ENCODE measurements around the gene RARG.

Gene RARG

DNA sequence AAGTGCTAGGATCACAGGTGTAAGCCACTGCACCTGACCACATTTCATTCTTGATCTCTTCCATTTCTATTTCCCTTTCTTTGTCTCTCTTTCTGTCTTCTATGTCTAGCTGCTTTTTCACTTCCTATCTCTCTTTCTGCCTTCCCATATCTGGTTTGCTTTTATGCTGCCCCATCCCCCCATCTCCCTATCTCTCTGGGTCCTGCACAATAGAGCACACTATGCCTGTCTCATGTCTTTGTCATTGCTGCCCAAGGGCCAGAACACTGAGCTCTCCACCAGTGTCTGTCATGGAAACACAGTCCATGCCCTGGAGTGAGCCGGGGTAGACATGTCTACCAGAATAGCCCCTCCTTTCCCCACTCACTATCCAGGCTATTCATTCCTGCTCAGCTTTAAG is 12.3 kb upstream of the RARG start:
- DNase-seq: no peak

DNA sequence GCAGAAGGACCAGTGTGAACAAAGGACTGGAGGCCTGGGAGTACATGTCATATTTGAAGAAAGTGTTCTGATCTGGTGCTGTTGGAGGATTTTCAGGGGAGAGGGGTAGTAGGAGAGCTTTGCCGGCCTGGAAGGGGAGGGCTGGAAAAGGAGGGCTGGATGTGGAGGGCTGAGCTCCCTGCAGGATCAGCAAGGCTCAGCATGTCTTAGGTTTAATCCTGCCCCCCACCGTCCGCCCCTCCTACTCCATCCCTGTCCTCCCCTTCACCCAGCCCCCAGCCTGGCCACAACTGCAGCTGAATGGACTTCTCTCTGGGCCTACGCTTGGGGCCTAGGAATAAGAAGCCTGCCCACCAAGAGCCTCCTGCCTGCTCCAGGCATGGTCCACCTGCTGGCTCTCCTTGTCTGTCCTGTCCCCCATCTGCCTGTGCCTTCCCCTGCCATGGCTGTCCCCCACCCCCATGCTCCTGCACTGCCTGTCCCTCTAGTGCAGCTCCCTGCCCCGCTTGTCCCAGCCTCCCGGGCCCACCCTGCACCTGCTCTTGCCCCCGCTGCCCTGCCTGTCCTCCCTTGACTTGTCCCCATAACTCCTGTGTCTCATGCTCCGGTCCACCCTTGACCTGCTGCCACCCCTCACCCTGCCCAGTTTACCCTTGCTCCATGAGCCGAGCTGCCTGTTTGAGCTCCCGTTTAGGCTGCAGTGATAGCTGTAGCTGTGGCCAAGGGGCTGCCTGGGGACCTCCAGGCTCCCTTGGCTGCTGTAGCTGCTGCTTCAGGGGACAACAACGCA is 9.8 kb upstream of the RARG start:
- no peak for DNase-seq

DNA sequence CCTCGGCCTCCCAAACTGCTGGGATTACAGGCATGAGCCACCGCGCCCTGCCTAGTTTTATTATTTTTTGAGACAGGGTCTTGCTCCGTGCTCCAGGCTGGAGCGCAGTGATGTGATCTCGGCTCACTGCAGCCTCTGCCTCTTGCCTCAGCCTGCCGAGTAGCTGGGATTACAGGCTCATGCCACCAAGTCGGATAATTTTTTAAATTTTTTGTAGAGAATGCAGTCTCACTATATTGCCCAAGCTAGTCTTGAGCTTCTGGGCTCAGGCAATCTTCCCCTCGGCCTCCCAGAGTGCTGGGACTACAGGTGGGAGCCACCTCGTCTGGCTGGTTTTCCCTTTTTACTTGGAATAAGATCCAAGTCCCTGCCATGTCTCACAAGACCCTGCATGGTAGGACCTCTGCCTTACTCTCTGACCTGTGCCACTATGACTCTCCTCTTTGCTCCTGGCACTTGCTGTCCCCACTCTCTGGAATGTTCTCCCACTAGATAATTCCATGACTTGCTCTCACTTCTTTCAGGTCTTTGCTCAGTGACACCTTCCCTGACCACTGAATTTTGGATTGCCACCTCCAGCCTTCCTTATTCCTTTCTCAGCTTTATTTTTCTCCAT is 7.7 kb upstream of the RARG start:
- DNase-seq: no peak

DNA sequence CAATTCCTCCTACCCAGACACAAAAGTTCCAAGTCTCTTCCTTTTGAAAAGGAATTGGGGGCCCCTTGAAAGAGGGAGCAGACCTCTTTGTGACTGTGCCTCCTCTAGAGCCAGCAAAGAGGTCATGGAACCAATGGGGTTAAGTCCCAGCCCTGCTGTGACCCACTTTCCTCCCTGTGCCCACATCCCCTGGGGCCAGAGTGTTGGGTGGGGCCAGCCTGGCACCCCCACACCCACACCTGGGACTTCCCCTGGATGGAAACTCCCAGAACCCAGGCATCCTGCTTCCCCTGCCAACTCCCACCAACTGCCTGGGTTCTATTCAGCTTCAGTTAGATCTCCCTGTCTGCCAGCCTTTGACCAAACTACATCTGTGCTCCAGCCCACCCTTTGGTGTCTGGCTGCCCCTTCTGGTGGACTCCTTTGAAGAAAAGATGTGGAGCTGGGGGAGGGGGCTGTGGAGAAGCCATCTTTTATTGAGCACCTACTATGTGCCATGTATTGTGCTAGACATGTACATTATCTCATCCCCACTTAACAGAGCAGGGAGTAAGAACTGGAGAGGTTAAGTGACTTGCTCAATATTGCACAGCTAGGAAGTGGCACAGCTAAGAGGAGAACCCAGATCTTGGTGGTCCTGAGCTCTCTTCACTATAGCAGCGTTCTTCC is 4.6 kb upstream of the RARG start:
- DNase-seq: no peak

DNA sequence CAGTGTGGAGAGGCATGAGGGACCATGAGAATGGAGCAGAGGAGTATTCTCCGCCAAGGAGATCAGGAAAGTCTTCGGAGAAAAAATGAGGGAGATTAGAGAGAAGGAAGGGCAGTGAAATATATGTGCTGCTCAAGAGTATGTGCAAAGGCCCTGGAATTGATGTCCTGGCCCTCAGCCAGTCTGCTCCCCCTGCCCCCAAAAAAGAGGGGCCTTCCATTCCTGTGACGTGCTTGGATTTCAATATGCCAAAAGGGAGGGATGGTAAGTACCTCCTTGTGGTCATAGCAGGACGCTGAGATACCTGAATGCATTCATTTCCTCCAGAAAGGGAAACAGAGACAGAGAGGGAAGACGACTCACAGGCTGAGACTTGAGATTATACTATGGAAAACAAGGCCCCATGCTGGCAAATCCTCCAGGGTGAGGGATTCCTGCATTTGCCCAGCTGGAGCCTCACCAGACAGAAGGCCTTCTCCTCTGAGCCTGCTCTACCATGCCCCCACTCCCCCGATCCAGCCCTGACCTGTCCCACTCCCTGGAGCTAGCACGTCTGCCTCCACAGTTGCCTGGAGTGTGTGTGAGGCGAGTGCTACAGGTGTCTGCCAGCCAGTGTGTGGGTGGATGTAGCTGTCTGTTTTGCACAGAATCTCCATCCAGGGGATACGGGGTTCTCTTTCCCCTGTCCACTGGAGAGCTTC is 3.9 kb upstream of the RARG start:
- no peak for DNase-seq

DNA sequence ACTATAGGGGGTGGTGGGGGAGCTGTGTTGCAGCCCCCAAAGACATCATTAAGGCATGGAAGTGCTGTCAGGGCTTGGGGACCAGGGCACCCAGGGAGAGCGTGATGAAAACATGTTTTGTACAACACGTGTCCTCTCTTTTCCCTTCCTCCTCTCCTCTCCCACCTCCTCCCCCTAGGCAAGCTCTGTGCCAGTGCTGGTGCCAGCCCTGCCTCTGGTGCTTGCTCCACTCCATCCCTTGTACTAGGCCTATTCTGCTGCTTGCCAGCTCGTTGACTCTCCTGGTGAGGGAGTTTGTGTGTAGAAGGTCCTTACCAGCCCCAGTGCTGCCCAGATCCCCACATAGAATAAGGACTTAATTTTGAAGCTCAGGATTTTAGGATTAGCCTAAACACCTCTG is 3.2 kb upstream of the RARG start:
- DNase-seq: no peak

DNA sequence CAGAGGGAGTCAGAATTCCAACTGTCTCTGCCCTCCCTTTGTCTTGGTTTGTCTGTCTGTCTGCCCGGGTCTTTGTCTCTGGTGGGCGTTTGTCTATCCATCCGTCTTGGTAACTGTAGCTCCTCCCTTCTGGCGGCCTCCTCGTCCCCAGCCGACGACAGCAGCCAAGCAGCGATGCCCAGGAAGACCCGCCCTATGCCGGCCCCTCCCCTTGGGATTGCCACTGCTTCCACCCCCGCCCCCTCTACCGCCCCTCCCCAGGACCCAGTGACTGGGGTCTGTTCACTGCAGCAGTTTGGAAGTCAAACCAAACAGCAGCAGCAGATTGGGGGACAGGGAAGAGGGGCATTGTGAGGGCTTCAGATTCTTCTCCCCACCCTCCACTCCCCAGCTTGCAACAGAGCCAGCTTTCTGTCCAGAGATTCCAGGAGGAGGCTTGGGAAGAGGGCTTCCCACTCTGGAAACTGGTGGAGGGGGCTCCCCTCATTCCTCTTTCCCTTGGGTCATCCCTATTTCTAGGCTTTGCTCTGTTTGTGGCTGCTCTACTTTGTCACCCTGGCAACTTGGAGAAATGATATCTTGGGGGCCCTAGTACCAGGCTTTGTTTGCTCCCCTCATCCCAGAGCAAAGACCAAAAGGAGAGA is 2.4 kb upstream of the RARG start:
- DNase-seq: no peak

DNA sequence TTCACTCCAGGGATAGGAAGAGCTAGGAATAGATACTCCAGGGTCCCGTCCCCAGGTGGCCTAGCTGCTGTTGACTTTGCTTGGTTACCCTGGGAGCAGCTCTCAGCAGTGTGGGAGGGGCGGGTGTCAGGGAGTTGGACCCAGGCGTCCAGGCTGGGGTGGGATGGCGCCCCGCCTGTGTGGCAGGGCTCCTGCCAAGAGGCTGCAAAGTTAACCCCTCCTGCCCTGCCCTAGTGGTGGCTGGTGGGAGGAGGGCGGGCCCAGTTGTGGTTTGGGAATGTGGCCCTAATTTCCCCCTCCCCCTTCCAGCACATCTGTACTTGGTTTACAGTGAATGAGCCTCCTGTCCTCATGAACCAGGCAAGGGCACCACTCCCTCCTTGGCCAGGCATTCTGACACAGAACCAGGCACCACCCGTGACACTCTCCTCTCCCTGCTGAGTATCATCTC is 1.7 kb upstream of the RARG start:
- no peak for DNase-seq

DNA sequence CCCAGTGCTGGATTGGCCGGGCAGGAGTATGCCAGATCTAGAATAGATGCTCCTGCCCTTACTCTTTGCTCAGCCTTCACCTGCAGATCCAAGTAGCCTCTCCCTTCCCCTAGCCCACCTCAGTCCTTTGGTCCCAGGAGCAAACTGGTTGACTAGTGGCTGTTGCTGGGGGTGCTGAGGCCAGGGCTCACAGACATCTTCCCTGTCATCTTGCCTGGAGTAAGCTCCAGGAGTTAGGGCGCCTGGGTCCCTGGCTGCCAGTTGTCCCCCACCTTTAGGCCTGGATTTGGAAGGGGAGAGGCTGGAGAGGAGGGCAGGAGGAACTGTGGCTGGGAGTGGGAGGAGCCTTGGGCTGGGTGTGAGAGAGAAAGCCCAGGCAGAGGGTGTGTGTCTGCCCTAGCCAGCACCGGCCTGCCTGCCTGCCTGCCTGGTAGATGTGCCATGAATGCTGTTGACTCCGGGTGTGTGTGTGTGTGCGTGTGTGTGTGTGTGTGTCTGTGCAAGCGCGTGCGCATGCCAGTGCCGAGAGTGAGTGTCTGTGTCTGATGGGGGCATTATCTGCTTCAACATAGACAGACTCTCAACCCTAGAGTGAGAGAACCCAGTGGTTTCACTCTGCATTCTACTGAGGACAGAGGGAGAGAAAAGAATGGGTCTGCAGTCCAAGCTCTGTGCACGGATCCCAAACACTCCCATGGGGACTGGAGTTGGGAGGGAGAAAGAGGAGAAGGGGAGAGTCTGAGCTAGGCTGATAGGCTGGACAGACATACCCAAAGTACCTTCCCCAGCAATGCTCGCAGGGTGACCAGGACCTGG is 845 bp upstream of the RARG start:
- DNase-seq: peak; percentile 49

DNA sequence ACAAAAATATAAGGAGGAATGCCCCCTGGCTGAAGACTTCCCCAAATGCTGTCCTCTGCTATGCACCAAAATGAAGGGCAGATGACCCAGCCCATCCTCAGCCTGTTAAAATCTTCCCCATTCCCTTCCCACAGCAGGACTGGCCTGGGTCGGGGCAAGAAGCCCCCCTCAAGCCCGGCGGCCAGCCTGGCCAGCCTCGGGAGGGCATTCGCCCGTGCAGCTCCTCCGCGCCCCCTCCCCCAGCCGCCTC is 413 bp downstream of the RARG start:
- DNase-seq: no peak

DNA sequence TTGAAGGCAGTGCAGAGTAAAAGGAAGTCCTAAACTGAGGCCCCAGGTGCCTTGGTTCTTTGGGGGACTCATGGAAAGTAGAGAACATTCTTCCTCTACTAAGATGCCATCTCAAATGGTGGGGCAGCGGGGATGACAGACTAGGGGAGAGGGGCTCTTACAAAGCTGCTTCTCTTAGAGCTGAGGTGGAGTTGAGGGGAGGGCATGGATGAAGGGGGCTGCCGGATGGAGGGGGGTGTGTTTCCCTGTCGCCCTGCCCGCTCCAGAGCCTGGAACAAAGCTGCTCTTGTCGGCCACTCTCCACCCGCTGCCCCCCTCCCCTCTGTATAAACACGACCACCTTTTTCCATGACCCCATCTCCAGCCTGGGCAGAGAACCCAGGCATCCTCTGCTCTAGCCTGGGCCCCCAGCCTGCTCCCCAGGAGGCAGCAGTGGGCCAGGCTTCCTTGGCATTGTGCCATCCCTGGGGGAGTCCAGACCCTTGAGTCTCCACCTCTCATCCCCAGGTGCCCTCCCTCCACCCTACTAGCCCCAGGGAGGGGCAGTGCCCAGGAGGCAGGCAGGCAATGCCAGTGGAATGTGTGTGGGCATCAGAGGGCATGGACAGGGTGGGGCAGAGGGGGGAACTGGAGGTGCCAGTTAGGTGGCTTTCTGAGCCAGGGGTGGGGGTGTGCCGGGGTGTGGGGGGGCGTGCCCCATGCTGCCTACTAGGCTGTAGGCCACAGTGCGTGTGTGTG is 1.7 kb downstream of the RARG start:
- no peak for DNase-seq

DNA sequence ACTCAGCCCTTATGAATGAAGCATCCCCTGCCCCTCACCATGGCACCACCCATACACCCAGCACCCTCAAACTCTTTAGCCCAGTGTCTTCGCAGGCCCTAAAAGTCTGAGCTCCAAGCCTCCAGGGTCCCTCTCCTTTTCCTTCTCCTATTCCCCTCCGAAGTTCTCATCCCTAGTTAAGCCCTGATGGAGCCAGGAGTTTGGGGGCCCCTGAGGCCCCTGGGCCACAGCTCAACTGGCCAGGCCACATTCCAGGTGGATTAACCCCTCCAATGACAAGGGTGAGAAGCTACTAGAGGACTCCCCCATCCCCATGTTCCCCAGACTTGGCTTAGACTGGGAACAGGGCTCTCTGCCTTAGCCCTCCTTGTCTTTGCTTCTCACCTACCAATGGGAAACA is 2.6 kb downstream of the RARG start:
- DNase-seq: no peak

DNA sequence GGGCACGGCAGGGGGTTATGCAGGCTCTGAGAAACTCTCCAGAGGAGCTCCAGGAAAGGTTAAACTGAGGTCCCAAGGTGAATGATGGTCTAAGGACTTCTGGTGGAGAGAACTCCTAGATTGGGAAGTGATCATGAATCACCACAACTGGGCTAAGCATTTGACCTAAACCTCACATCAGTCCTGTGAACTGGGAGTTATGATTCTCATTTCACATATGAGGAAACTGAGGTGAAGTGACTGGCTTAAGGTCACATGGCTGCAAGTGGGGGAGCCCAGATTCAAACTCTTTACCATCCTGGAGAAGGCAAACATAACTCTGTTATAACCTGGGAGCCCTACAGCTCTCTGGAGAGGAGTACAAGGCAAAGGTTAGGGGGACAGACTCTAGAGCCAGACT is 4.2 kb downstream of the RARG start:
- DNase-seq: no peak

DNA sequence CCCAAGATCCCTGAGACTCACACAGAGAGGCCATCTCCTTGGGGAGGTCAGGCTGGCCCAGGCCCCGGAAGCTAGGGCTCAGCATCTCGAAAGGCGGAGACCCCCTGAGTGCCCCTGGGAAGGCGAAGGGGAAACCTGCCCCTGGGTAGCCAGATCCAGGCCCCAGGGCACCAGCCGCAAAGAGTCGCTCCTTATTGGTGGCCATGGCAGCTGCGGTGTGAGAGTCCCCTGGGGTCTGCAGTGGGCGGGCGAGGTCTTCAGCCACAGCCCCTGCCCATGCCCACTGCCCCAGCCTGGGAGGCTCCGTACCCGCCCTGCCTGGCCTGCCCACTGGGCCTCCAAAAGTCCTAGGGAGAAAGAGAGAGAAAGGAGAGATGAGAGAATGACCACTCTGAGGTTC is 4.7 kb downstream of the RARG start:
- no peak for DNase-seq

DNA sequence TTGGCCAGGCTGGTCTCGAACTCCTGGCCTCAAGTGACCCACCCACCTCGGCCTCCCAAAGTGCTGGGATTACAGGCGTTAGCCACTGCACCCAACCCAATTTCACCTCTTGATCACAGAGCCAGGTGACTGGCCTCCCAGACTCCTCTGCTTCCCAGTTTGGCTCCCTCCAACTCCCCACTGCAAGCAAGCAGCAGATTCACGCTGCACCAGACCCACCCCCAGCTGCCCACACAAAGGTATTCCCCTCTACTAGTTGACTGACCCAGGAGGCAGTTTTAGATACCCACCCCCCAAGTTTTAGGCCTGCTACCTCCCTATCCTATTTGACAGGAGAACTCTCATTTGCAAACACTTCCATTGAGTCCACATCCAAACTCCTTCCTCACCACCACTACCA is 5.2 kb downstream of the RARG start:
- DNase-seq: no peak

DNA sequence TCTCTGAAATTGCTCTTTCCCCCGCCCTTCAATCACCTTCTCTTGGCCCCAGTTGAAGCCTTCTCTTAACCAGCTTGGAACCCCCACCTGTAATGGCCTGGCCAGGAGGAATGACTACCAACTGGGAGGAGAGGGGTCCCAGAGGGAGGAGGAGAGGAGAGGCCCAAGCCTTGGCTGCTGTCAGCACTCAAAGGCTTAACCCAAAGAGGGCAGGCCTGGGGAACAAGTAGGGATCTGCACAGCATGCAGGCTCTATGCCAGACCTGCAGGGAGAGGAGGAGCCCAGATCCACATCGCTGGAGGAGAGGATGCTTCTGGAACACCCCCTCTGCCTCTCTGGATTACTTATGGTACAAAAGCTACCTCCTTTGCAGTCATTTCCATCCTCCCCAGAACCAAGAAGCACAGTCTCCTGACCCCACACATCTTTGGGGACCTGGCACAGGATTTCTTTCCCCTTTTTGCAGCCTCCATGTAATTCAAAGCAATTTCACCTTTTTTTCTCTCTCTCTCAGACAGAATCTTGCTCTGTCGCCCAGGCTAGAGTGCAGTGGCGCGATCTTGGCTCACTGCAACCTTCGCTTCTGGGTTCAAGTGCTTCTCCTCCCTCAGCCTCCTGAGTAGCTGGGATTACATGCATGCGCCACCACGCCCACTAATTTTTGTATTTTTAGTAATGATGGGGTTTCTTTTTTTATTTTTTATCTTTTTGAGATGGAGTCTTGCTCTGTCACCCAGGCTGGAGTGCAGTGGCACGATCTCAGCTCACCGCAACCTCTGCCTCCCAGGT is 6.2 kb downstream of the RARG start:
- no peak for DNase-seq

DNA sequence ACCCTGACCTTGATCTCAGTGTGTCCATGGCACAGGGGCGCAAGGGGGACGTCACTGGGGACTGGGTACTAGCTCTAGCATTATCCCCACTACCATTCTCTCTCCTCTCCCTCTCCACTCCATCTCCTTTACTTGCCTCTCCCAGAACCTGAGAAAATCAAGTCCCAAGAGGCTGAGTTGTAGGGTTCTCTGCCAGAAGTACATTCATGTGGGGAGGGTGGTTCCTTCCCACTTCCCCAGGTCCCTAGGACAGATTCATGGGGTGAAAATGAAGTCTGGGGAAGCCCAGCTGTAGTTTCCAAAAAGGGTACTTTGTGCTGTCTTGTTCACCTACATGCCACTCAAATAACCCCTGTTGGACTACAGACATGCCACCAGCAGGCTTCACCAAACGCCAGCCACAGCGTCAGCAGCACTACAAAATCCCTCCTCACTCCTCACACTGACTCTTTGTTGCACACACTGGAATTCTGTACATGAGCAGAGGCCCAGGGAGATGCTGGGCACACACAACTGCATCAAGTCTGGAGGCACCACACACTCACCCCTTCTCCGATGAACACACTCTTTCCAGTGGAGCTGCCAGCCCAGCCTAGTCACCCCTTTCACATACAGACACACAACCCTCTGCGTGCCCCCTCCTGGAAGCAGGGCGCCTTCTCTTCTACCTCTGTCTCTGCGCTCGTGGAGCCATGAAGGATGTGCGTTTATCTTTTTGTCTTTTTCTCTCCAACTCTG is 6.9 kb downstream of the RARG start:
- DNase-seq: no peak

DNA sequence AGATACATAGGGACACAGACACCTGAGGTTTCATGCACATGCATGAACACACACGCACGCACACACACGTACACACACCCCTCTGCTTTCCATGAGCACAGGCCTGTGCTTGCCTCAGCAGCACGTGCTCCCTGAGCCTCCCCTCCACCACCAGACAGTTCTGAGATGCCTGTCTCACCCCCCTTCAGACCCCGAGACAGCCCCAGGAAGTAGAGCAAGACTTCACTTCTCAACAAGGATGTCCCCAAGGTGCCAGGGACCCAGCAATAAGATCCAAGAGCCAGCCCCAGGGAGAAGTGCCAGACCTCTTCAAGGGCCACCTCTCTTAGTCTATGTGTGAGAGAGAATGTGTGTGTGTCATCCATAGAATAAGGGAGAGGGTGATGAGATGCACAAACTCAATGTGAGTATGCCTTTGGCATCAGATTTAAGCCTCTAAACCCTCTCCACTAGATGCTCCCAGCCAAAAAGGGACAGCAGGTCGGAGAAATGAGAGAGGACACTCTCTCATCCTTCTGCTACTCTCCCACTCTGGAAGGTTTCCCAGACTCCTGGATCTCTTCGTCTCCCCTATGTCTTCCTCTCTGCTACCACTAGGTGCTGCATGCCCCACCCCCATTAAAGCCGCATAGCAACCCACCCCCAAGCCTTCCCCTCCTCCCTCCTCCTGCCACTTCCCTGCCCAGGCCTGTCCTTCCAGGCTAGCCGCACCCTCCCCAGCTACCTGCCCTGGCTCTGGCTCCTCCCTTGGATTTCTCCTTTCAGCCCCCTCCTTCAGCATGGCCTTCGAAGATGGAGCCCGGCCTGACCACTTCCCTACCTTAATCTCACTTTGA is 7.7 kb downstream of the RARG start:
- peak; percentile 34 for DNase-seq
